HG03460 (cell line): ENCODE measurements around the gene PTGER4.
"Not testable (repeated sequence)": the region's sequence is repeated elsewhere in the genome, so short reads cannot be mapped to it uniquely, and the experiment has no call there.

Experiments used
- ATAC-seq: cut with Tn5 transposase; IDR thresholded peaks from one replicate; pipeline ENCODE4 v1.9.1; 2021; ENCODE audit not compliant: unreplicated experiment

The PTGER4 gene

DNA sequence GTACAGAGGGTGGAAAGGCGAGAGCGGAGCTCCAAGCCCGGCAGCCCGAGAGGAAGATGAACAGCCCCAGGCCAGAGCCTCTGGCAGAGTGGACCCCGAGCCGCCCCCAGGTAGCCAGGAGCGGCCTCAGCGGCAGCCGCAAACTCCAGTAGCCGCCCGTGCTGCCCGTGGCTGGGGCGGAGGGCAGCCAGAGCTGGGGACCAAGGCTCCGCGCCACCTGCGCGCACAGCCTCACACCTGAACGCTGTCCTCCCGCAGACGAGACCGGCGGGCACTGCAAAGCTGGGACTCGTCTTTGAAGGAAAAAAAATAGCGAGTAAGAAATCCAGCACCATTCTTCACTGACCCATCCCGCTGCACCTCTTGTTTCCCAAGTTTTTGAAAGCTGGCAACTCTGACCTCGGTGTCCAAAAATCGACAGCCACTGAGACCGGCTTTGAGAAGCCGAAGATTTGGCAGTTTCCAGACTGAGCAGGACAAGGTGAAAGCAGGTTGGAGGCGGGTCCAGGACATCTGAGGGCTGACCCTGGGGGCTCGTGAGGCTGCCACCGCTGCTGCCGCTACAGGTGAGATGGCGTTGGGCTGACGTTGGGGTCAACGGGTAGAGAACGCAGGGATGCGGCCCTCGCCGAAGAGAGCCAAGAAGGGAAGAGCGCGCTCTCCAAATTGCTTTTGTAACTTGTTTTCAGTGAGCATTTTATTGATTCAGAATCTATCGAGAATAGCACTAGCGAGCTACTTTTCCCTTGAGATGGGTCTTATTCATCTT, at the start of gene PTGER4:
PTGER4 (plus strand) TSS at position 3 of the 769 bp plus-strand sequence. CDS start 1,079 bp downstream, outside the sequence.
- ATAC-seq = peak; percentile 24

DNA sequence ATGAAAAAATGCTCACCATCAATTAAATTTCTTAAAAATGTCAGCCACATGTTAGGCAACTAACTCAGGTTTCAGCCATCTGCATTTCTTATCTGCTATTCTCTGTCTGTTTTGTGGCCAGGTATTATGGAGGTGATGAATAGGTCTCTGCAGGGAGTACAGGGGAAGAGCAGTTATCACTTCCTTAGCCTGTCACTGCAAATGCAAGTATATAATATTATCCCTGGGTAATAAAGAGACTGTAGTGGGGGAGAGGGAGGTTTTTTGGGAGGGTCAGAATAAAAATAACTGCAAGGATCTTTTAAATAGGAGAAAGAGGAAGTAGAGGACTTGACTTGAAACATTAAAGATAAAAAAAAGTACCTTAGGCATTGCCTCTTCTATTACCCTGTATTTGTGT, 49.6 kb upstream of the PTGER4 start:
- no peak for ATAC-seq

DNA sequence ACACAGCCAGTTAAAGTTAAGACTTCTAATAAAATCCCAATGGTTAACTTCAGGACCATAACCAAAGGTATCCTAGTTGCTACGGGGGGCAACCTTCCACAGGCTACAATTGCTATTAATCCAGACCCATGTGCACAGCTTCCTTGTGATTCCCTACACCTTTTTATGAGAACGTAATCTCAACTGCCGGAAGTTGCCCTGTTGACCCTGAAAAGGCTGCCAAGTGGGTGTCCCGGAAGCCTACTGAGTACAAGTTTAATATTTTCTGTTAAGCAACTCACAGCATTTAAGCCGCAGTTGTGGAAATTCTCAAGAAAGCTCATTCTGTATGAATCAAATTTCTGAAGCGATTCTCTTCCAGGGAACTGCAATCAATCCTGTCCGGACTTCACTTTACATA, 48.5 kb upstream of the PTGER4 start:
- no peak for ATAC-seq

DNA sequence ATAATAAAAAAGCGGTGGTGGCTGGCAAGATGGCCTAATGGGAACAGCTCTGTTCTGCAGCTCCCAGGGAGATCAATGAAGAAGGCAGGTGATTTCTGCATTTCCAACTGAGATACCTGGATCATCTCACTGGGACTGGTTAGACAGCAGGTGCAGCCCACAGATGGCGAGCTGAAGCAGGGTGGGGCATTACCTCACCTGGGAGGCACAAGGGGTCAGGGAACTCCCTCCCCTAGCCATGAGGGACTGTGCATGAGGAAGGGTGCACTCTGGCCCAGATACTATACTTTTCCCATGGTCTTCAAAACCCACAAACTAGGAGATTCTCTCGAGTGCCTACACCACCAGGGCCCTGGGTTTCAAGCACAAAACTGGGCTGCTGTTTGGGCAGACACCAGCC, 45.6 kb upstream of the PTGER4 start:
- ATAC-seq = no peak

DNA sequence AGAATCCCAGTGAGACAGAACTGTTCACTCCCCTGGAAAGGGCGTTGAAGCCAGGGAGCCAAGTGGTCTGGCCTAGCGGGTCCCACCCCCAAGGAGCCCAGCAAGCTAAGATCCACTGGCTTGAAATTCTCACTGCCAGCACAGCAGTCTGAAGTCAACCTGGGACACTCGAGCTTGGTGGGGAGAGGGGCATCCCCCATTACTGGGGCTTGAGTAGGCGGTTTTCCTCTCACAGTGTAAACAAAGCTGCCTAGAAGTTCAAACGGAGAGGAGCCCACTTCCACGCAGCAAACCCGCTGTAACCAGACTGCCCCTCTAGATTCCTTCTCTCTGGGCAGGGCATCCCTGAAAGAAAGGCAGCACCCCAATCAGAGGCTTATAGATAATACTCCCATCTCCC, 45.1 kb upstream of the PTGER4 start:
- no peak for ATAC-seq

DNA sequence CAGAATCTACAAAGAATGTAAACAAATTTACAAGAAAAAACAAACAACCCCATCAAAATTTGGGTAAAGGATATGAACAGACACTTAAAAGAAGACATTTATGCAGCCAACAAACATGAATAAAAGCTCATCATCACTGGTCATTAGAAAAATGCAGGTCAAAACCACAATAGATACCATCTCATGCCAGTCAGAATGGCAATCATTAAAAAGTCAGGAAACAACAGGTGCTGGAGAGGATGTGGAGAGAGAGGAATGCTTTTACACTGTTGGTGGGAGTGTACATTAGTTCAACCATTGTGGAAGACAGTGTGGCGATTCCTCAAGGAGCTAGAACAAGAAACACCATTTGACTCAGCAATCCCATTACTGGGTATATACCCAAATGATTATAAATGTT, 40.2 kb upstream of the PTGER4 start:
- not testable (repeated sequence) for ATAC-seq

DNA sequence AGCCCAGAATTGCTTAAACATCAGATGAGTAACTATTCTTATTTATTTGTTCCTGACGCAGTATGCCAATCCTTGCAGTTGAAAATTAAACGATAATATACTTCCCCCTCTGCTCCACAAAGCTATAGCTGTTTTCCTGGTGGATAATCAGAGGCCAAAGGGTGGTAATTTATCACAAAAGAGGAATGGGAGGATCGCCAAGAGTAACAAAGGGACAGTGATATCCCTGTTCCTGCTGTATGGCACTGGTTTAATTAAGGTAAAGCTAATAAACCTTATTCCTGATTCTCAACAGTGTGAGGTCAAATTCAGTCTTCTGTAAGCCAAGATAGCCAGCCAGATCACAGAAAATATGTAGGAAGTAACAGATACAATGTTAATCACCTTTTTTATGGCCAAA, 33.4 kb upstream of the PTGER4 start:
- no peak for ATAC-seq

DNA sequence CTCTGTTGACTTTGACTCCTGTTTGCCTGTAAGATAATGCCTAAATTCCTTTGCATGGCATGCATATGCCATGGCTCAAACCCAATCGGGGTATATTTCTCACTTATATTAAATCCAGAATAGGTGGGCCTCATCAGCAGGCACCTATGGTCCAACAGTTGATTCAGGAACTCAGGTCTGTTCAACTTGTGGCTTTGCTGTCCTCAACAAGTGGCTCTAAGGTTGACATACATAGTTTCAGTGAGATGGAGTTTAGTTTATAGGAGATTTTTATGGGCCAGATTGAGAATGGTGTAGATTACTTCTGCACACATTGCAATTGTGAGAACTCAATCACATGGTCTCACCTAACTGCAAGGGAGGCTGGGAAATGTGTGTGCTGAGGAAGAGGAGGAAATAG, 31.6 kb upstream of the PTGER4 start:
- ATAC-seq = no peak

DNA sequence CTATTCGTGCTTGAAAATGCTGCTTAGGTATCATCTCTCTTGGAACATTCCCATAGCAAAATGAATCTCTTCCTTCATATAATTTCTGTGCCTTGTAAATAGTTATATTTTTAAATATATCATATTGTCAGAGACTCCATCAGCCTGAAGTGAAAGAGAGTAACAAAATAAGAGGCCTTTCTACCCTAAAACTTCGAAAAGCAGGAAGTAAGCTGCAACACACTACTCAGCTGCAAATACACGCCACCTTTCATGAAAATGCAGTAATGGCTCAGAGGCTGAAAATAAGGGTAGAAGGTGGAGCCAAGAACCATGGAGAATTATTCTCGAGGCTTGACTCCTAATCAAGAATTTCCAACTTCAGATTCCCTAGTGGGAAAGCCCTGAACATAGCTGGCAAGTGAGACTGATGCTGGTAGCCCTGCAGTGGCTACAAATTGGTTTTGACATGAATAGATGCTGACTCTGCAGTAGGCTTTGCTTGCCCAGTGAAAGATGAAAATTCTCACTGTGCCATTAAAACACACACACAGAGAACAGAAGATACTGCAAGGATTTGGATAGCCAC, 30.2 kb upstream of the PTGER4 start:
- no peak for ATAC-seq

DNA sequence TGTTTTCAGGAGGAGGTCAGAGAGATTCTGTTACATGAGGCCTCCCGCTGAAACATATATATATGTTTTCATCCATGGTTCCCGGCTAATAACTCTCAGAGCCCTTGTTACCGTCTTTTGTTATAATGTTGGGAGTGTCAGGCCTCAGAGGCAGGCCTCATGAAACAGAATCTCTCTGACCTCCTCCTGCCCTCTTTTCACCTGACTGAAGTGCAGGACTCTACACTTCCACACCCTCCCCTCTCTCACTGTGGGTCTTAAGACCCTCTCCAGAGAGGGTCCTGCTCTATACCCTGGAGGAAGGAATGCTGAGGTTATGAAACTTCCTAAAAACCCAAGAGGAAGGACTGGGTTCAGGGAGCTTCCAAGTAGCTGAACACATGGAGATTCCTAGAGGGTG, 28.5 kb upstream of the PTGER4 start:
- ATAC-seq = no peak

DNA sequence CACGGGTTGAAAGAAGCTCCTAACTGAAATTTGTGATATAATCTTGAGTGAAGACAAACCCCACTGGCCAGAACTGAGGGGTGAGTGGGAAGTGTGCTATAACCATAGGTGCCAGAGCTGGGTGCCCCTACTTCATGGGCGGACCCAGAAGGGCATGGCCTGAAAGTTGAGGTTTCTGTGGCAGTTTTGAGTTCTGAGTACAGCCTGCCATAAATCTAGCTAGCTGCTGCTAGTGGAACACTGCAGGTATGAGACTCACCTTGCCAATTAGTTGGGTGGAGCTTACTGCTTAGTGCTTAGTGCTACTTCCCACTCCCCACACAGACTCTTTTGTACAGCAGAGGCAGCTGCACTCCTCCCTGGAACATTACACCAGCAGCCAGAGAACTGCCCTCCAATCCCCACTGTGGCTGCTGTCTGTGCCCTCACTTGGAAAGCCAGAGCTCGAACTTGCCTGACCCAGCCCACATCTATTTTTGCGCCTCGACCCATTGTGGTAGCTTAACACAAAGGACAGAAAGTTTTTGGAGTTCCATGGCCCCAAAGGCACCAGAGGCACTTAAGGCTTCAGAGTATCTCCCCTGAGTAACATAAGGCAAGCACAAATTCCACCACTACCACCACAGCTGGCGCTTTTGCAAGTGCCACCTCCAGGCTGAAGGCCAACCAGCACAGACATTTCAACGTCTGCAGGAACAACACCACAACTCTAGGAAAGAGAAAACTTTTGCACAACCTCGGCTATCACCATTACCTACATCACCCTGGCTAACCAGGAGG, 27.1 kb upstream of the PTGER4 start:
- ATAC-seq = no peak

DNA sequence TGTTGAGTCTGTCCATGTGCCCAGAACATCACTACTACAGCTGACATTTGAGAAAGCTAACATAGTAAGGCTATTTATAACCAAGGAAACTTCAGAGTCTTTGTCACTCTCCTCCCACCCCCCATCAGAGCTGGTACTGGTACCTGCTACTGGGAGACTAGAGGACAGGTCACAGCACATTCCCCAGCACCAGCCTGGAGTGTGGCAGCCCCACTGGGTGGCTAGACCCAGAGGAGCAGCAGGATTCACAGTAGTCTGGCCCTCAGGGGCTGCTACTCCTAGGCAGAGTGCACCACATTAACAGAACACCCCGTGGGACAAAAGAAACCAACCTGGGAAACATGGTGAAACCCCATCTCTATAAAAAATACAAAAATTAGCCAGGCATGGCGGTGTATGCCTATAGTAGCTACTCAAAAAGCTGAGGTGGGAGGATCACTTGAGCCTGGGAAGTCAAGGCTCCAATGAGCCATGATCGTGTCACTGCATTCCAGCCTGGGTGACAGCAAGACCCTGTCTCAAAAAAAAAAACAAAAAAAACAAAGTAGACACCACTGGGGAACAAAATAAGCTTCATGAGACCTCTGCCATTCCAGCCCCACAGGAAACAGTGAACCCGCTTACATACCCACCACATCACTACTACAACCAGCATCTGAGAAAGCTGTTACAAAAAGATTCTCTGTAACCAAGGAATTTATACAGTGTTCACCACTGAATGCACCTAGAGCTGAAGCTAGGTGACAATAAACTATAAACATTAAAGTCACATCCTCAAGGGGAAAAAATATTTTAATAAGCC, 26.3 kb upstream of the PTGER4 start:
- ATAC-seq = no peak

DNA sequence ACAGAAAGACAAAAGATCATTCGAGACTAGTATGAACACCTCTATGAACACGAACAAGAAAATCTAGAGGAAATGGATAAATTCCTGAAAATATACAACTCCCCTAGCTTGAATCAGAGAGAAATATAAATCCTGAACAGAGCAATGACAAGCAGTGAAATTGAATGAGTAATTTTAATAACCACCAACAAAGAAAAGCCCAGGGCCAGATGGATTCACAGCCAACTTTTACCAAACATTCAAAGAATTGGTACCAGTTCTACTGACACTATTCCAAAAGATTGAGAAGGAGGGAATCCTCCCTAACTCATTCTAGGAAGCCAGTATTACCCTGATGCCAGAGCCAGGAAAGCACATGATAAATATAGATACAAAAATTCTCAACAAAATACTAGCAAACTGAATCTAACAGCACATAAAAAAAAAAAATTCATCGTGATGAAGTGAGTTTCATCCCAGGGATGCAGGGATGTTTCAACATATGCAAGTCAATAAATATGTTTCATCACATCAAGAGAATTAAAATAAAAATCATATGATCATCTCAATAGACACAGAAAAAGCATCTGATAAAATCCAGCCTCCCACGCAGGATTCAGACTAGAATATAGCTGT, 25.2 kb upstream of the PTGER4 start:
- ATAC-seq = no peak

DNA sequence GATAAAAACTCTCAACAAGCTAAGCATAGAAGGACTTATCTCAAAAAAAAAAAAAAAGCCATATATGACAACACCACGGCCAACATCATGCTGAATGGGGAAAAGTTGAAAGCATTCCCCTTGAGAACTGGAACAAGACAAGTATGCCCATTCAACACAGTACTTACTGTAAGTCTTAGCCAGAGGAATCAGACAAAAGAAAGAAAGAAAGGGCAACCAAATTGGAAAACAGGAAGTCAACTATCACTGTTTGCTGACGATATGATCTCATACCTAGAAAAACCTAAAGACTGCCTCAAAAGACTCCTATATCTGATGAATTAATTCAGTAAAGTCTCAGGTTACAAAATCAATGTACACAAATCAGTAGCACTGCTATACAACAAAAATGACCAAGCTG, 24.6 kb upstream of the PTGER4 start:
- ATAC-seq = no peak

DNA sequence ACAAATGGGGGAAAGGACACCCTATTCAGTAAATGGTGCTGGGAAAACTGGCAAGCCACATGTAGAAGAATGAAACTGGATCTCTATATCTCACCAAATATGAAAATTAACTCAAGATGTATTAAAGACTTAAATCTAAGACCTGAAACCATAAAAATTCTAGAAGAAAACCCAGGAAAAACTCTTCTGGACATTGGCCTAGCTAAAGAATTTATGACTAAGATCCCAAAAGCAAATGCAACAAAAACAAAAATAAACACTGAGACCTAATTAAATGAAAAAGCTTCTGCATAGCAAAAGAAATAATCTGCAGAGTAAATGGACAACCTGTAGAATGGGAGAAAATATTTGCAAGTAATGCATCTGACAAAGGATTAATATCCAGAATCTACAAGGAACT, 23.6 kb upstream of the PTGER4 start:
- not testable (repeated sequence) for ATAC-seq

DNA sequence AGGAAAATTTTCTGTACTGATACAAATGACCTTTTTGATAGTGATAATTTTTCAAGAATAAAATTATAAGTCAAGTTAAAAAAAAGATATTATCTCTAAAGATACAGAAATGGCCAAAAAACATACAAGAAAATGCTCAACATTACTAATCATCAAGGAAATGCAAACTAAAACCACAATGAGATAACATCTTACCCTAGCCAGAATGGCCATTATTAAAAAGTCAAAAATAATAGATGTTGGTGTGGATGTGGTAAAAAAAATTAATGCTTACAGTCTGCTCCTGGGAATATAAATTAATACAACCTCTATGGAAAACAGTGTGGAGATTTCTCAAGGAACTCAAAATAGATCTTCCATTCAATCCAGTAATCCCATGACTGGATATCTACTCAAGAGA, 22.9 kb upstream of the PTGER4 start:
- ATAC-seq = no peak

DNA sequence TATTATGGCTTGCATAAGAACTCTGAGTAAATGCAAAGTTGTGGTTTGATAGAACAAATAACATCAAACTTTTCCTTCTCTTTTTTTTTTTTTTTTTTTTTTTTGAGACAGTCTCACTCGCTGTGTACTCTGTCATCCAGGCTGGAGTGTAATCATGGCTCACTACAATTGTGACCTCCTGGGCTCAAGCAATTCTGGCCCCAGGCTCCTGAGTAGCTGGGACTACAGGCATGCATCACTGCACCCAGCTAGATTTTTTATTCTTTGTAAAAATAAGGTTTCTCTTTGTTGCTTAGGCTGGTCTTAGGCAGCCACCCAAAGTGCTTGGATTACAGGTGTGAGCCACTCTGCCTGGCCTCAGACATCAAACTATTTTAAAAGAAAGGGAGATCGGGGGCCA, 19.0 kb upstream of the PTGER4 start:
- ATAC-seq = no peak

DNA sequence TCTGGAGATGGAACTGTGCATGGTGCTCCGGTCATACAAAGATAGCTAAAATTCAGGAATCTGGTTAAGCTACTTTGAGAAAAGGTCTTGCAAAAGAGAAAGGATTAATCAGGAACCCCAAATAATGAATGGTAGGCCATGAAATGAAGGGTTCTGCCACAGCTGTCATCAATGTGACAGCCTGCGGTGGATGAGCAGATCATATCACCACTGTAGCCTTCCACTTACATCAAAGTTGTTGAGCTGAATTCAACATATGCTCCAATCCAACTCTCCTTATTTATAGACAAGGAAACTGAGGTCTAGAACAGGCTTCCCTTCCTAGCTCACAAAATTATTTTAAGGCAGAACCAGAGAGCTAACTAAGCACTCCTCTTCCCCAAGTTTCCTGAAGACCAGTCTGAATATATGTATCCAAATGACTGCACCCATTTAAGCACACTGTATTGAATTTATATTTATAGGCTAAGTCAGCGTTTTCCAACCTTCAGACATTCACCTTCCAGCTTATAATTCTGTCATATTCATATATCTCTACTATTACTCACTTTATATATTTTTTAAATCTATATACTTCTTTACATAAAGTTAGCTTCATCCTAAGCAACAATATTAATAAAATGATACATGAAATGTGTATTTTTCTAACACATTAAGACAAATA, 13.9 kb upstream of the PTGER4 start:
- ATAC-seq = no peak

DNA sequence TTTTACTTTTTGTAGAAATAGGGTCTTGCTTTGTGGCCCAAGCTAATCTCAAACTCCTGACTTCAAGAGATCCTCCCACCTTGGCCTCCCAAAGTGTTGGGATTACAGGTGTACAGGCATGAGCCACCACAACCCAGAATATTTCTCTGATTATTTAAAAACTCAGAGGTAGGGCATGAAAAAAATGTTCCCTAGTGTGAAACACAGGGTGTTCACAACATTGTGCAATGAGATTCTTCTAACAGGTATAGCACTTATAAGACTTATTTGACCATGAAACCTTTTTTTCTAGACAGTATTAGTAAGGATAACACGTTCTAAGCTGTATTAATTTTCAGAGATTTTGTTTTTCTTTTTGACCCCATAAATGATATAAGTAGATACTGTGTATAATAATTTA, 13.1 kb upstream of the PTGER4 start:
- no peak for ATAC-seq

DNA sequence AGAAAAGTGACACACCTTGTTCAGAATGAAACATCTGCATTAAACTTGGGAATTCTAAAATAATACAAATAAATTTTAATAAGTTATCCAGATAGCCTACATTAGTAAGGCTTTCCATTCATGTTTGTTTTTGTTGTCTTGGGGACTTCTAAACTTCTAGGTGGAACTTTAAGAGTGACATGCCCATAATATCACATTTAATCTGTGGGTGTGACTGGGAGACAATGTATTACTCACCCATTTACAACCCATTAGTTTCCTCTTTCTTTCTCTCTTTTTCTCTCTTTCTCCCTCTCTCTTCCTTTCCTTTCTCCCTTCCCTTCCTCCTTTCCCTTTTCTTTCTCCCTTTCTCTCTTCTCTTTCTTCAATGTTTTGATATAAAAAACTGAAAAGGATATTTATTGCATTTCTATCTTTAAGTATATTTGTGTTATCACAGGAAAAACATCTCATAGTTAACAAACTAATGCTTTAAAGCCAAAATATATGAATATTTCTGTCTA, 12.5 kb upstream of the PTGER4 start:
- ATAC-seq = no peak
